Thyroid gland (tissue), 4 donors: ENCODE results near the gene ZBP1.

Experiments used
- CTCF ChIP-seq, 6 experiments: fragments of 200-600 bp in 3 of 6; fragments of 450-650 bp in 3 of 6; sonication (generic) in 3 of 6; IDR thresholded peaks; one replicate each; pipeline ENCODE4 v1.5.1; 2016 to 2019; ENCODE audit warnings: antibody characterized with exemption in 6 of 6, mild to moderate bottlenecking in 2 of 6, inconsistent platforms in 1 of 6, moderate library complexity in 1 of 6
- POLR2A ChIP-seq, 2 donors: fragments of 450-650 bp; IDR thresholded peaks; one replicate each; pipeline ENCODE4 v1.6.1; 2017; ENCODE audit warnings: antibody characterized with exemption in 2 of 2, mild to moderate bottlenecking in 2 of 2, moderate library complexity in 1 of 2

GRCh38 chr20:57622201-57622570 is 2.0 kb upstream of the ZBP1 start:
- TF ChIP-seq CTCF (IDR thresholded peaks at IDR 0.05): no peak
- TF ChIP-seq POLR2A (IDR thresholded peaks at IDR 0.05): no peak
